B cell (primary cell): ENCODE measurements around the gene COL6A1. TPM values are rescaled to one million over a fixed set of nuclear protein-coding genes. Genes with fewer than 3 reads are reported as not detected.

Source experiments
- ATAC-seq: fragments of 200-7000 bp; cut with Tn5 transposase; one replicate; pipeline ENCODE4 v1.10.0; 2021; ENCODE audit warnings: low read depth, mild to moderate bottlenecking, moderate number of reproducible peaks, moderate library complexity
- CTCF ChIA-PET: fragments of 350-600 bp; sonication (Branson Sonifier 250); formaldehyde crosslinking; loops from one replicate; lab custom pipeline; 2021; ENCODE audit warnings: antibody characterized with exemption, inconsistent platforms; lab: Charles Lee
- POLR2A ChIA-PET: fragments of 350-600 bp; sonication (Branson Sonifier 250); formaldehyde crosslinking; loops from one replicate; lab custom pipeline; 2021; ENCODE audit warnings: antibody characterized with exemption; lab: Charles Lee
- DNase-seq: peaks from one replicate; pipeline ENCODE4 v3.0.0; 2013
- H2AFZ ChIP-seq: 2 replicates; pipeline ENCODE4 v1.6.1; 2012; ENCODE audit warnings: mild to moderate bottlenecking, low read depth, low read length; ENCODE audit not compliant: insufficient read depth, poor library complexity, severe bottlenecking
- H3K27ac ChIP-seq, 2 donors: 1 replicate in 1 of 2; 2 replicates in 1 of 2; pipeline ENCODE4 v1.5.1; 2012 to 2013; ENCODE audit warnings: low read length in 2 of 2, mild to moderate bottlenecking in 2 of 2, moderate library complexity in 1 of 2
- H3K27me3 ChIP-seq, 4 experiments: fragments of 200-600 bp in 1 of 4; sonication (generic) in 1 of 4; replicated peaks in 1 of 4; 1 replicate in 2 of 4; 2 replicates in 2 of 4; pipeline versions ENCODE4 v1.6.1 to v1.7.0; 2013 to 2016; ENCODE audit warnings: low read length in 3 of 4, mild to moderate bottlenecking in 2 of 4, mixed read lengths in 1 of 4, moderate library complexity in 1 of 4; ENCODE audit not compliant: insufficient read depth in 4 of 4, control insufficient read depth in 3 of 4; ENCODE audit errors: control extremely low read depth in 1 of 4
- H3K36me3 ChIP-seq, 2 experiments: replicated peaks in 1 of 2; 1 replicate in 1 of 2; 2 replicates in 1 of 2; pipeline versions ENCODE4 v1.6.1 to v1.7.1; 2013; ENCODE audit warnings: low read length in 1 of 2; ENCODE audit not compliant: insufficient read depth in 2 of 2, control insufficient read depth in 1 of 2; ENCODE audit errors: control extremely low read depth in 1 of 2, extremely low read depth in 1 of 2
- H3K4me1 ChIP-seq, 2 donors: fragments of 200-600 bp in 1 of 2; sonication (generic) in 1 of 2; 1 replicate in 1 of 2; 2 replicates in 1 of 2; pipeline versions ENCODE4 v1.5.1 to v1.6.1; 2013 to 2017; ENCODE audit warnings: low read length in 2 of 2; ENCODE audit not compliant: control insufficient read depth in 2 of 2, insufficient read depth in 2 of 2
- H3K4me2 ChIP-seq: replicated peaks from 2 replicates; pipeline ENCODE3; 2012; ENCODE audit warnings: mild to moderate bottlenecking, low read depth, low read length; ENCODE audit not compliant: poor library complexity, severe bottlenecking
- H3K4me3 ChIP-seq, 5 experiments: fragments of 200-600 bp in 1 of 5; sonication (generic) in 1 of 5; 1 replicate in 3 of 5; 2 replicates in 2 of 5; pipeline versions ENCODE4 v1.5.1 to v1.7.0; 2011 to 2016; ENCODE audit warnings: low read length in 4 of 5, mild to moderate bottlenecking in 4 of 5, low read depth in 2 of 5, control low read depth in 1 of 5, moderate library complexity in 1 of 5; ENCODE audit not compliant: insufficient read depth in 1 of 5; ENCODE audit errors: control extremely low read depth in 1 of 5, extremely low read depth in 1 of 5
- H3K79me2 ChIP-seq: fragments of 200-600 bp; sonication (generic); one replicate; pipeline ENCODE4 v1.6.0; 2016; ENCODE audit warnings: low read length; ENCODE audit not compliant: control insufficient read depth, insufficient read depth
- H3K9ac ChIP-seq: fragments of 200-600 bp; sonication (generic); 2 replicates; pipeline ENCODE4 v1.6.1; 2017; ENCODE audit warnings: mild to moderate bottlenecking, low read length, moderate library complexity
- H3K9me3 ChIP-seq, 3 donors: one replicate each; pipeline versions ENCODE4 v1.6.1 to v1.7.1; 2013; ENCODE audit warnings: low read length in 2 of 3; ENCODE audit not compliant: control insufficient read depth in 2 of 3, insufficient read depth in 1 of 3; ENCODE audit errors: control extremely low read depth in 1 of 3
- H4K20me1 ChIP-seq: 2 replicates; pipeline ENCODE4 v1.6.0; 2012; ENCODE audit warnings: mild to moderate bottlenecking, low read length; ENCODE audit not compliant: insufficient read depth, control insufficient read depth, poor library complexity, severe bottlenecking
- H3K27ac Mint-ChIP-seq: one replicate; pipeline ENCODE4 v1.8.0; 2021; ENCODE audit warnings: mixed read lengths
- H3K27me3 Mint-ChIP-seq: one replicate; pipeline ENCODE4 v1.8.0; 2021; ENCODE audit warnings: mixed read lengths
- H3K4me1 Mint-ChIP-seq: one replicate; pipeline ENCODE4 v1.8.0; 2021; ENCODE audit warnings: mixed read lengths
- H3K4me3 Mint-ChIP-seq: one replicate; pipeline ENCODE4 v1.8.0; 2021; ENCODE audit warnings: mixed read lengths
- H3K9me3 Mint-ChIP-seq: one replicate; pipeline ENCODE4 v1.8.0; 2022; ENCODE audit warnings: mixed read lengths; ENCODE audit not compliant: insufficient read depth
- EZH2 ChIP-seq: IDR thresholded peaks from 2 replicates; pipeline ENCODE4 v1.6.1; 2012; ENCODE audit warnings: borderline replicate concordance, low read depth, mild to moderate bottlenecking, moderate library complexity, low read length; ENCODE audit not compliant: insufficient read depth, poor library complexity, severe bottlenecking
- WGBS: methylation state at CpG from one replicate; pipeline ENCODE4 v1.1.5; 2013; ENCODE audit warnings: missing lambda C conversion rate; ENCODE audit not compliant: insufficient coverage; 5-methylcytosine and 5-hydroxymethylcytosine counted together
- intact Hi-C: fragments of 100-400 bp; cut with micrococcal nuclease; formaldehyde crosslinking; loops from one replicate; pipeline ENCODE4 v1.10.0; 2022
- polyA plus RNA-seq: library from polyadenylated mRNA; depleted of rRNA; stranded (reverse); fragments of >200 nt; gene quantifications from 2 replicates; pipeline ENCODE4 v1.2.3, GENCODE V29; 2012
- total RNA-seq, 2 donors: library from RNA; stranded (reverse); fragments of 120-200 nt in 1 of 2; gene quantifications; 1 replicate in 1 of 2; 2 replicates in 1 of 2; pipeline versions ENCODE4 v1.2.3 to v1.2.4, GENCODE V29; 2013 to 2022
- TF ChIP-seq, protein P1 (sequence below): fragments of 200-600 bp; IDR thresholded peaks from one replicate; pipeline ENCODE4 v1.8.0; 2022; ENCODE audit warnings: antibody characterized with exemption, mild to moderate bottlenecking

The COL6A1 gene
- total and polyA plus RNA-seq, 2 donors (not counting 1 experiment from before 2014, with no cell fraction given): 0.39 to 0.67 TPM

DNA sequence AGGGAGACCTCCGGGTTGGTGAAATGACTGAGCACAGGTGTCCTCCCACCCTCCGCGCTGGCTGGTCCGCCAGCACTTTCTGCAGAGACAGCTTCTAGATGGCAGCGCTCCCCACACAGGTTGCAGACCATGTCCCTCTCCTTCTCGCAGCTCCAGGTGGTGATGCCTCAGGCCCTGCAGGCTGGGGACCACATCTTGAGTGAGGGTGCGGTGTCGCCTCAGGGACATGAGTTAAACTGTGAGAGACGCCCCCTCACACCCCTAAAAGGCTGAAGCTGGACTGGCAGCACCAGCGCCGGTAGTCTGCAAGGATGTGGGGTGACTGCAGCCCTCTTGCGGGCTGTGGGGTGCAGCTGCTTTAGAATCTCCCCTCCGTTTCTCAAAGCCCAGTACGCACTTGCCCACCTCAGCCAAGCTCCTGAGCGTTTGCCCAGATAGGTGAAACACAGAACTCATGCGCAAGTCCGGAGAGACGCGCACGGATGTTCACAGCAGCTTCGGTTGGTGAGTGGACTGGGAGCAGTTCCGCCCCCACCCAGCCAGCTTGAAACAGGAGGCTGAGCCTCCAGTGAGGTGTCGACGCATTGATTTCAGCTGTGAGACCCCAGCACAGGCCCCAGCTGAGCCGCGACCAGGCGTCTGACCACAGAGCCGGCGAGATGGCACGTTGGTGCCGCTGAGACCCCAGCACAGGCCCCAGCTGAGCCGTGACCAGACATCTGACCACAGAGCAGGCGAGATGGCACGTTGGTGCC is 28.6 kb downstream of the COL6A1 start:
- CTCF ChIA-PET: no interaction called here
- Histone ChIP-seq H3K9ac (no peak overlapping the region), H3K4me3 (no peak overlapping the region), H2AFZ (no peak overlapping the region), H3K36me3 (no peaks in the 10 kb centered on the region), H3K79me2 (no peaks in the 10 kb centered on the region), H4K20me1 (no peaks in the 10 kb centered on the region), H3K4me2 (no peak overlapping the region), H3K9me3 (peaks cover 0 to 40% (median 0%) of the 10 kb centered on the region in 3 donors), H3K27me3 (no peaks in the 10 kb centered on the region), H3K27ac (no peak overlapping the region), H3K4me1 (no peaks in the 10 kb centered on the region)
- H3K4me1 Mint-ChIP-seq: no peaks in the 10 kb centered on the region
- peaks cover 7% of the 10 kb centered on the region for H3K27me3 Mint-ChIP-seq
- TF ChIP-seq EZH2: no peak
- TF ChIP-seq, protein P1, sequence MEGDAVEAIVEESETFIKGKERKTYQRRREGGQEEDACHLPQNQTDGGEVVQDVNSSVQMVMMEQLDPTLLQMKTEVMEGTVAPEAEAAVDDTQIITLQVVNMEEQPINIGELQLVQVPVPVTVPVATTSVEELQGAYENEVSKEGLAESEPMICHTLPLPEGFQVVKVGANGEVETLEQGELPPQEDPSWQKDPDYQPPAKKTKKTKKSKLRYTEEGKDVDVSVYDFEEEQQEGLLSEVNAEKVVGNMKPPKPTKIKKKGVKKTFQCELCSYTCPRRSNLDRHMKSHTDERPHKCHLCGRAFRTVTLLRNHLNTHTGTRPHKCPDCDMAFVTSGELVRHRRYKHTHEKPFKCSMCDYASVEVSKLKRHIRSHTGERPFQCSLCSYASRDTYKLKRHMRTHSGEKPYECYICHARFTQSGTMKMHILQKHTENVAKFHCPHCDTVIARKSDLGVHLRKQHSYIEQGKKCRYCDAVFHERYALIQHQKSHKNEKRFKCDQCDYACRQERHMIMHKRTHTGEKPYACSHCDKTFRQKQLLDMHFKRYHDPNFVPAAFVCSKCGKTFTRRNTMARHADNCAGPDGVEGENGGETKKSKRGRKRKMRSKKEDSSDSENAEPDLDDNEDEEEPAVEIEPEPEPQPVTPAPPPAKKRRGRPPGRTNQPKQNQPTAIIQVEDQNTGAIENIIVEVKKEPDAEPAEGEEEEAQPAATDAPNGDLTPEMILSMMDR: no peak
- 94% methylated on average over 25 of the region's 34 CpGs for WGBS
- no peak for DNase-seq
- intact Hi-C loops: no loop called here
- no peak overlapping the region for H3K4me3 Mint-ChIP-seq
- no peak for ATAC-seq
- peaks cover 3% of the 10 kb centered on the region for H3K9me3 Mint-ChIP-seq
- POLR2A ChIA-PET: no interaction called here
- no peak overlapping the region for H3K27ac Mint-ChIP-seq

DNA sequence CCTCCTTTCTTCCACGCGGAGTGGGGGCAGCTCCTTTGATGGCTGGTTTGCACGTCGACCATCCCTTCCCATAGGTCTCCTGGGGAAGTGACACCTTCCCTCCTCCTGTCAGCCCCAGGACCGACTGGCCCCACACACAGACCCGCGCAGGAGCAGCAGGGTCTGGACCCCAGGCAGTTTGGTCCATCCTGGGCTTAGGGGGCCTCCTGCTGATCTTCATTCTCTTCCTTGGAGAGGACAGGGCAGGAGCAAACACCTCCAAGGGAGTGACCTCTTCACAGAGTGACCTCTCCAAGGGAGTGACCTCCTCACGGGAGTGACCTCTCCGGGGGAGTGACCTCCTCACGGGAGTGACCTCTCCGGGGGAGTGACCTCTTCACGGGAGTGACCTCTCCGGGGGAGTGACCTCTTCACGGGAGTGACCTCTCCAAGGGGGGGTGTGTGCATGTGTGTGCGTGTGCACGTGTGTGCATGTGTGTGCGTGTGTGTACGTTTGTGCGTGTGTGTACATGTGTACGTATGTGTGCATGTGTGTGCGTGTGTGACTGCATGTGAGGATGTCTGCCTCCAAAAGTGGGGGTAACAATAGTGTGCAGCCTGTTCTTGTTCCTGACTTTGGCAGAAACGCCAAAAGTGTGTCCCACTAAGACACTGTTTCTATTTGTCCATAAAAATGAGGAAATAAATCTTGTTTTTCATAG is 29.8 kb downstream of the COL6A1 start:
- H2AFZ ChIP-seq: no peak overlapping the region
- Mint-ChIP-seq H3K4me1 (no peaks in the 10 kb centered on the region), H3K4me3 (no peak overlapping the region), H3K27ac (no peak overlapping the region), H3K27me3 (peaks cover 14% of the 10 kb centered on the region), H3K9me3 (peaks cover 3% of the 10 kb centered on the region)
- no peak for ATAC-seq
- WGBS: 87% methylated on average over 21 of the region's 22 CpGs
- no peaks in the 10 kb centered on the region for H3K36me3 ChIP-seq
- no peak overlapping the region for H3K27ac ChIP-seq
- no peaks in the 10 kb centered on the region for H3K4me1 ChIP-seq
- no peak overlapping the region for H3K4me3 ChIP-seq
- H3K27me3 ChIP-seq: no peaks in the 10 kb centered on the region
- H3K4me2 ChIP-seq: no peak overlapping the region
- no peak for DNase-seq
- no peaks in the 10 kb centered on the region for H4K20me1 ChIP-seq
- H3K79me2 ChIP-seq: no peaks in the 10 kb centered on the region
- TF ChIP-seq EZH2: no peak
- TF ChIP-seq, protein P1: no peak
- intact Hi-C loops: no loop called here
- POLR2A ChIA-PET: no interaction called here
- CTCF ChIA-PET: no interaction called here
- H3K9me3 ChIP-seq: peaks cover 0 to 33% (median 0%) of the 10 kb centered on the region in 3 donors
- no peak overlapping the region for H3K9ac ChIP-seq
